Hepatocyte (in vitro differentiated cells): ENCODE results near the gene ZNF41.
"Not testable (repeated sequence)": the region's sequence is repeated elsewhere in the genome, so short reads cannot be mapped to it uniquely, and the experiment has no call there.

Experiments
- CTCF ChIP-seq: fragments of 200-600 bp; sonication (generic); IDR thresholded peaks from 2 replicates; pipeline ENCODE4 v1.5.1; 2016; ENCODE audit warnings: antibody characterized with exemption, mild to moderate bottlenecking; ENCODE audit not compliant: poor library complexity
- EZH2phosphoT487 ChIP-seq: fragments of 200-600 bp; sonication (generic); IDR thresholded peaks from one replicate; pipeline ENCODE4 v1.6.1; 2018; ENCODE audit warnings: antibody characterized with exemption, mild to moderate bottlenecking, low read depth, moderate library complexity; ENCODE audit not compliant: unreplicated experiment, severe bottlenecking

DNA sequence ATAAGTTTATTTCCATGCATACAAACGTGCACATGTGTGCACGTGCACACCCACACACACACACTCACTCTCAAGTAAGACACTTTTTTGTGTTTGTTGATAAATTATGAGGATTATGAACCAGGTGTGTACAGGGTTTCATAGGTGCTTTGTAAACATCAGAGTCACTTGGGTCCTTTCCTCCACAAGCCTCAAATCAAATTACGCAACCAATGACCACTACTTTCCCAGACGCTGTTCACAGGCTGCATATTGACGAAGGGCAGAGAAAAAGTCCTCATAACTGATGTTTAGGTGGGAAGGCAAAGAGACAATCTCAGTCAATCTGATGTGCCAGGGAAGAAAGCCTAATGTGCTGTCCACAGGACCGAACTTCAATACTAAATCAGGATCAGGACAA lies 29.4 kb upstream of the ZNF41 start:
- TF ChIP-seq CTCF, EZH2phosphoT487: not testable (repeated sequence)
